Measurements from ENCODE around the gene GHR. TPM values are rescaled to one million over a fixed set of nuclear protein-coding genes. Genes with fewer than 3 reads are reported as not detected.
"Not testable (repeated sequence)": the region's sequence is repeated elsewhere in the genome, so short reads cannot be mapped to it uniquely, and the experiment has no call there.

Gene GHR
- total RNA-seq, 1 donor from 2014 or later, result 6.4 TPM

DNA sequence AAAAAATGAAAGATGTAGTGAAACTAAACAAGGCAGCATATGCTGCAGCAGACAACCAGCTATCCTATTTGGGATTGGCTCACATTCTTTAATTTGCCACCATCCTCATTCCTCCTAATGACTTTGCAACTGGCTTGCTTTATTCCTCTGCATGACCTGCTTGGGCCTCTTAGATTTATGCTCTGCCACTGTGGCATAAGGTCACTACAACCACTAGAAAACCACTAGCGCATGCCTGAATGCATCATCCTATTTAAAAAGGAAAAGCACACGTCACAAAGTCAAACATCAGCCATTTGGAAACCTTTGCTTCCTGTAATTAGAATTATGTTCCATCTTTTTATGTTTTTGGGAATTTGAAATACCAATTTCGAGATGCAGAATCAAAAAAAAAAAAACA is 292.5 kb downstream of the GHR start:
- Histone ChIP-seq H3K4me1 (no peaks in the 10 kb centered on the region), H3K27me3 (no peaks in the 10 kb centered on the region), H3K4me3 (no peak overlapping the region), H3K27ac (no peak overlapping the region), H3K36me3 (peaks cover 3 to 8% of the 10 kb centered on the region in 2 donors), H3K9me3 (no peaks in the 10 kb centered on the region)
- TF ChIP-seq, protein P1, sequence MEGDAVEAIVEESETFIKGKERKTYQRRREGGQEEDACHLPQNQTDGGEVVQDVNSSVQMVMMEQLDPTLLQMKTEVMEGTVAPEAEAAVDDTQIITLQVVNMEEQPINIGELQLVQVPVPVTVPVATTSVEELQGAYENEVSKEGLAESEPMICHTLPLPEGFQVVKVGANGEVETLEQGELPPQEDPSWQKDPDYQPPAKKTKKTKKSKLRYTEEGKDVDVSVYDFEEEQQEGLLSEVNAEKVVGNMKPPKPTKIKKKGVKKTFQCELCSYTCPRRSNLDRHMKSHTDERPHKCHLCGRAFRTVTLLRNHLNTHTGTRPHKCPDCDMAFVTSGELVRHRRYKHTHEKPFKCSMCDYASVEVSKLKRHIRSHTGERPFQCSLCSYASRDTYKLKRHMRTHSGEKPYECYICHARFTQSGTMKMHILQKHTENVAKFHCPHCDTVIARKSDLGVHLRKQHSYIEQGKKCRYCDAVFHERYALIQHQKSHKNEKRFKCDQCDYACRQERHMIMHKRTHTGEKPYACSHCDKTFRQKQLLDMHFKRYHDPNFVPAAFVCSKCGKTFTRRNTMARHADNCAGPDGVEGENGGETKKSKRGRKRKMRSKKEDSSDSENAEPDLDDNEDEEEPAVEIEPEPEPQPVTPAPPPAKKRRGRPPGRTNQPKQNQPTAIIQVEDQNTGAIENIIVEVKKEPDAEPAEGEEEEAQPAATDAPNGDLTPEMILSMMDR (IDR thresholded peaks at IDR 0.05), result no peak
- intact Hi-C loops (cut with DNase I), result no loop called here
- DNase-seq (ENCODE audit: low spot score in 2 of 2), result no peak

GRCh38 chr5:42718591-42718990 is 295.4 kb downstream of the GHR start:
- TF ChIP-seq, protein P1 (IDR thresholded peaks at IDR 0.05), result no peak
- no peak overlapping the region for H3K4me3 ChIP-seq
- no peaks in the 10 kb centered on the region for H3K9me3 ChIP-seq
- intact Hi-C loops (cut with DNase I), result no loop called here
- H3K36me3 ChIP-seq, result peaks cover 3 to 10% of the 10 kb centered on the region in 2 donors
- no peaks in the 10 kb centered on the region for H3K4me1 ChIP-seq
- H3K27ac ChIP-seq, result no peak overlapping the region
- no peaks in the 10 kb centered on the region for H3K27me3 ChIP-seq
- no peak for DNase-seq (ENCODE audit: low spot score in 2 of 2)

GRCh38 chr5:42719034-42719433 is 295.8 kb downstream of the GHR start:
- intact Hi-C loops (cut with DNase I), result no loop called here
- TF ChIP-seq, protein P1 (IDR thresholded peaks at IDR 0.05), result no peak
- H3K36me3 ChIP-seq, result peaks cover 3 to 10% of the 10 kb centered on the region in 2 donors
- no peaks in the 10 kb centered on the region for H3K4me1 ChIP-seq
- no peak overlapping the region for H3K27ac ChIP-seq
- H3K4me3 ChIP-seq, result no peak overlapping the region
- no peaks in the 10 kb centered on the region for H3K9me3 ChIP-seq
- no peaks in the 10 kb centered on the region for H3K27me3 ChIP-seq
- DNase-seq (ENCODE audit: low spot score in 2 of 2), result no peak

- intact Hi-C loops (cut with DNase I), result no loop called here
- TF ChIP-seq, protein P1 (IDR thresholded peaks at IDR 0.05), result no peak
- no peak overlapping the region for H3K4me3 ChIP-seq
These were observed 297.0 kb downstream of the GHR start for GRCh38 chr5:42720251-42720650.

DNA sequence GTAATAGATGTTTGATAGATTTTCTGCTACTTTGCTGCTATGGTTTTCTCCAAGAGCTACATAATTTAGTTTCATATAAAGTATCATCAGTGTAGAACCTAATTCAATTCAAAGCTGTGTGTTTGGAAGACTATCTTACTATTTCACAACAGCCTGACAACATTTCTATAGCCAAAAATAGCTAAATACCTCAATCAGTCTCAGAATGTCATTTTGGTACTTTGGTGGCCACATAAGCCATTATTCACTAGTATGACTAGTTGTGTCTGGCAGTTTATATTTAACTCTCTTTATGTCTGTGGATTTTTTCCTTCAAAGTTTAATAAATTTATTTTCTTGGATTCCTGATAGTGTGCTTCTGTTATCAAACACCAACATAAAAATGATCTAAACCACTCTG is 298.2 kb downstream of the GHR start:
- Histone ChIP-seq H3K36me3 (peaks cover 3 to 10% of the 10 kb centered on the region in 2 donors), H3K27ac (no peak overlapping the region), H3K9me3 (no peaks in the 10 kb centered on the region), H3K4me3 (no peak overlapping the region), H3K4me1 (no peaks in the 10 kb centered on the region), H3K27me3 (no peaks in the 10 kb centered on the region)
- DNase-seq (ENCODE audit: low spot score in 2 of 2), result no peak
- intact Hi-C loops (cut with DNase I), result no loop called here
- TF ChIP-seq, protein P1 (IDR thresholded peaks at IDR 0.05), result no peak

More at GRCh38 chr5:42720251-42720650, 297.0 kb downstream of the GHR start:
- Histone ChIP-seq H3K4me1 (no peaks in the 10 kb centered on the region), H3K9me3 (no peaks in the 10 kb centered on the region), H3K27ac (no peak overlapping the region), H3K27me3 (no peaks in the 10 kb centered on the region), H3K36me3 (peaks cover 3 to 10% of the 10 kb centered on the region in 2 donors)
- DNase-seq (ENCODE audit: low spot score in 2 of 2), result no peak

DNA sequence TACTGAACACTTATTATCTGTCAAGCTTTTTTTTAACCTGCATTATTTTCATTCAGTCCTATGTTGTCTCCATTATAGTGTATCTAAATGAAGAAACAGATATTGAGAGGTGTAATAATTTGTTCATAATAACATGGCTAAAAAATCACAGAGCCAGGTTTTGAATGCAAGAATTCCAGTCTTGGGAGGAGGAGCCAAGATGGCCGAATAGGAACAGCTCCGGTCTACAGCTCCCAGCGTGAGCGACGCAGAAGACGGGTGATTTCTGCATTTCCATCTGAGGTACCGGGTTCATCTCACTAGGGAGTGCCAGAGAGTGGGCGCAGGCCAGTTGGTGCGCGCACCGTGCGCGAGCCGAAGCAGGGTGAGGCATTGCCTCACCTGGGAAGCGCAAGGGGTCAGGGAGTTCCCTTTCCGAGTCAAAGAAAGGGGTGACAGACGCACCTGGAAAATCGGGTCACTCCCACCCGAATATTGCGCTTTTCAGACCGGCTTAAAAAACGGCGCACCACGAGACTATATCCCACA is 311.4 kb downstream of the GHR start:
- H3K27ac ChIP-seq; H3K27me3 ChIP-seq; H3K4me1 ChIP-seq; intact Hi-C loops (cut with DNase I); H3K36me3 ChIP-seq; H3K9me3 ChIP-seq; H3K4me3 ChIP-seq; DNase-seq (ENCODE audit: low spot score in 2 of 2): not testable (repeated sequence)

All from ascending aorta (tissue), 2 donors.